ENCODE measurements around the gene C1QTNF3.
"Not testable (repeated sequence)": the region's sequence is repeated elsewhere in the genome, so short reads cannot be mapped to it uniquely, and the experiment has no call there.

- TF ChIP-seq CTCF (conservative IDR thresholded peaks at IDR 0.05; ENCODE audit: low read depth in 2 of 2); EZH2 (IDR thresholded peaks at IDR 0.05; ENCODE audit: low read depth, unreplicated experiment); REST (IDR thresholded peaks at IDR 0.05; ENCODE audit: unreplicated experiment): not testable (repeated sequence)
Observed at GRCh38 chr5:34074071-34074470, 31.1 kb upstream of the C1QTNF3 start.

Measured in GM23338 (cell line).